HCT116 (cell line): Measurements from ENCODE around the gene CCDC154. TPM values are rescaled to one million over a fixed set of nuclear protein-coding genes. Genes with fewer than 3 reads are reported as not detected.
A peak's percentile ranks its signal among the peaks of the same experiment; 100 is the strongest.

ENCODE experiments used
- ATAC-seq: fragments of 200-7000 bp; cut with Tn5 transposase; 2 replicates; pipeline ENCODE4 v1.9.1; 2020; ENCODE audit warnings: mild to moderate bottlenecking, moderate library complexity
- BruUV-seq: library from RNA; stranded (reverse); fragments of 400-500 nt; replicated peaks from 2 replicates; lab custom pipeline; 2021; lab: Mats Ljungman, UMichigan
- CTCF ChIA-PET: fragments of 300-600 bp; sonication (Branson Sonifier 250); formaldehyde crosslinking; loops from one replicate; lab custom pipeline; 2021; ENCODE audit warnings: antibody characterized with exemption; lab: Charles Lee
- POLR2A ChIA-PET: fragments of 300-600, 350-600 bp; sonication (Branson Sonifier 250); formaldehyde crosslinking; loops from one replicate; lab custom pipeline; 2021; ENCODE audit warnings: antibody characterized with exemption; lab: Charles Lee
- RAD21 ChIA-PET, 2 experiments: fragments of 300-600 bp; sonication (Branson Sonifier 250); formaldehyde crosslinking; loops; one replicate each; lab custom pipeline; 2023; ENCODE audit warnings: low total read pairs in 2 of 2; ENCODE audit not compliant: uncharacterized antibody in 2 of 2, unreplicated experiment in 2 of 2, low non-redundant PET in 1 of 2; lab: Charles Lee
- DNase-seq: peaks from one replicate; pipeline ENCODE4 v3.0.0-alpha.2; 2010; ENCODE audit warnings: low read depth, low spot score
- H2AFZ ChIP-seq: fragments of 200-600 bp; shearing (Covaris generic), sonication (generic); 2 replicates; pipeline ENCODE4 v1.6.1; 2017; ENCODE audit warnings: low read depth, mixed run types, mixed read lengths, antibody characterized with exemption, low read length; ENCODE audit not compliant: poor library complexity, severe bottlenecking
- H3K27ac ChIP-seq: 2 replicates; pipeline ENCODE4 v1.5.1; 2012; ENCODE audit warnings: low read depth, low read length
- H3K27me3 ChIP-seq: fragments of 200-600 bp; sonication (generic); 2 replicates; pipeline ENCODE4 v1.6.1; 2016; ENCODE audit warnings: mixed run types, low read length, mixed read lengths; ENCODE audit not compliant: insufficient read depth
- H3K36me3 ChIP-seq, 2 experiments: fragments of 200-500 bp in 1 of 2; fragments of 200-600 bp in 1 of 2; sonication (Bioruptor generic) in 1 of 2; sonication (generic) in 1 of 2; 2 replicates each; pipeline versions ENCODE4 v1.5.1 to v1.6.1; 2014 to 2016; ENCODE audit warnings: low read length in 2 of 2, inconsistent platforms in 1 of 2, mixed read lengths in 1 of 2, mixed run types in 1 of 2; ENCODE audit not compliant: insufficient read depth in 2 of 2, control insufficient read depth in 1 of 2
- H3K4me1 ChIP-seq, 2 experiments: fragments of 200-600 bp in 1 of 2; sonication (generic) in 1 of 2; 2 replicates each; pipeline versions ENCODE4 v1.5.1 to v1.6.1; 2012 to 2017; ENCODE audit warnings: low read length in 2 of 2, inconsistent platforms in 1 of 2, mild to moderate bottlenecking in 1 of 2, mixed read lengths in 1 of 2, mixed run types in 1 of 2, moderate library complexity in 1 of 2; ENCODE audit not compliant: insufficient read depth in 2 of 2, control insufficient read depth in 1 of 2
- H3K4me2 ChIP-seq: fragments of 200-600 bp; sonication (generic); 2 replicates; pipeline ENCODE4 v1.6.1; 2017; ENCODE audit warnings: mixed run types, low read length, mixed read lengths
- H3K4me3 ChIP-seq, 2 experiments: fragments of 200-600 bp in 1 of 2; sonication (generic) in 1 of 2; replicated peaks in 1 of 2; 2 replicates each; pipeline ENCODE4 v1.5.1; 2011 to 2016; ENCODE audit warnings: low read length in 2 of 2, control low read depth in 1 of 2, low read depth in 1 of 2, mild to moderate bottlenecking in 1 of 2, mixed read lengths in 1 of 2, mixed run types in 1 of 2
- H3K79me2 ChIP-seq: fragments of 200-600 bp; sonication (generic); 2 replicates; pipeline ENCODE4 v1.6.1; 2017; ENCODE audit warnings: mild to moderate bottlenecking, mixed run types, low read length, moderate library complexity, mixed read lengths; ENCODE audit not compliant: insufficient read depth
- H3K9ac ChIP-seq: fragments of 200-600 bp; sonication (generic); 2 replicates; pipeline ENCODE4 v1.6.1; 2016; ENCODE audit warnings: low read length, mixed read lengths
- H3K9me2 ChIP-seq: fragments of 200-600 bp; sonication (generic), shearing (Covaris generic); 2 replicates; pipeline ENCODE4 v1.6.1; 2017; ENCODE audit warnings: mixed run types, mild to moderate bottlenecking, moderate library complexity; ENCODE audit not compliant: insufficient read depth
- H3K9me3 ChIP-seq, 2 experiments: fragments of 200-500 bp in 1 of 2; fragments of 200-600 bp in 1 of 2; sonication (Bioruptor generic) in 1 of 2; sonication (generic) in 1 of 2; 2 replicates each; pipeline ENCODE4 v1.6.1; 2014 to 2017; ENCODE audit warnings: low read length in 2 of 2, mixed read lengths in 2 of 2, inconsistent platforms in 1 of 2, low read depth in 1 of 2, mild to moderate bottlenecking in 1 of 2, mixed run types in 1 of 2, moderate library complexity in 1 of 2; ENCODE audit not compliant: control insufficient read depth in 1 of 2, insufficient read depth in 1 of 2
- H4K20me1 ChIP-seq: fragments of 200-600 bp; sonication (generic), shearing (Covaris generic); 2 replicates; pipeline ENCODE4 v1.6.1; 2017; ENCODE audit warnings: mixed run types, mild to moderate bottlenecking, moderate library complexity; ENCODE audit not compliant: insufficient read depth
- POLR2AphosphoS5 ChIP-seq: IDR thresholded peaks from 2 replicates; pipeline ENCODE4 v1.6.1; 2011; ENCODE audit warnings: mild to moderate bottlenecking, low read depth, low read length, moderate library complexity
- REST ChIP-seq: IDR thresholded peaks from 2 replicates; pipeline ENCODE4 v1.6.1; 2012; ENCODE audit warnings: low read depth
- SP1 ChIP-seq: IDR thresholded peaks from 2 replicates; pipeline ENCODE4 v1.6.1; 2012; ENCODE audit warnings: low read depth
- SRF ChIP-seq: IDR thresholded peaks from 2 replicates; pipeline ENCODE4 v1.6.1; 2012; ENCODE audit warnings: low read depth
- TCF7L2 ChIP-seq: IDR thresholded peaks from 2 replicates; pipeline ENCODE4 v1.7.0; 2011; ENCODE audit warnings: borderline replicate concordance, inconsistent platforms; ENCODE audit not compliant: insufficient read depth, insufficient read length; ENCODE audit errors: extremely low read depth
- intact Hi-C: fragments of 100-400 bp; cut with micrococcal nuclease; formaldehyde crosslinking; loops from 2 replicates; pipeline ENCODE4 v1.10.0; 2022
- total RNA-seq: library from RNA; stranded (reverse); gene quantifications from one replicate; pipeline ENCODE4 v1.2.1, GENCODE V29; 2021; ENCODE audit not compliant: unreplicated experiment
- TF ChIP-seq, protein P1 (sequence below): IDR thresholded peaks from 2 replicates; pipeline ENCODE4 v1.6.1; 2012

The CCDC154 gene
- total RNA-seq, 1 experiment from 2014 or later, result 1.7 TPM

- Histone ChIP-seq H3K79me2 (peaks cover 34% of the 10 kb centered on the region), H3K4me2 (no peak overlapping the region), H3K4me3 (no peak overlapping the region), H3K9me2 (no peaks in the 10 kb centered on the region), H4K20me1 (no peaks in the 10 kb centered on the region), H3K9ac (no peak overlapping the region), H3K27ac (no peak overlapping the region), H3K36me3 (no peaks in the 10 kb centered on the region), H3K4me1 (peaks cover 14 to 24% of the 10 kb centered on the region in 2 experiments; a peak in 3 of 4 replicates), H3K9me3 (no peaks in the 10 kb centered on the region), H2AFZ (no peak overlapping the region), H3K27me3 (no peaks in the 10 kb centered on the region)
- TF ChIP-seq POLR2AphosphoS5, result no peak
- TF ChIP-seq, protein P1, sequence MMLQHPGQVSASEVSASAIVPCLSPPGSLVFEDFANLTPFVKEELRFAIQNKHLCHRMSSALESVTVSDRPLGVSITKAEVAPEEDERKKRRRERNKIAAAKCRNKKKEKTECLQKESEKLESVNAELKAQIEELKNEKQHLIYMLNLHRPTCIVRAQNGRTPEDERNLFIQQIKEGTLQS, result no peak
- no peak for TF ChIP-seq SRF
- no peak for TF ChIP-seq TCF7L2
- TF ChIP-seq SP1, result no peak
- TF ChIP-seq REST, result no peak
- DNase-seq (no peak), ATAC-seq (peak; percentile 56)
- intact Hi-C loops, result no loop called here
- ChIA-PET RAD21 (no interaction called here), POLR2A (no interaction called here), CTCF (no interaction called here)
- no TSS peak for BruUV-seq
These were observed 22.7 kb upstream of the CCDC154 start for GRCh38 chr16:1466968-1467521.
